Pancreas (tissue), 10 donors: Measurements from ENCODE around the gene AADACL2. TPM values are rescaled to one million over a fixed set of nuclear protein-coding genes. Genes with fewer than 3 reads are reported as not detected.

ENCODE experiments used
- ATAC-seq, 4 donors: fragments of 200-7000 bp; cut with Tn5 transposase; one replicate each; pipeline versions ENCODE4 v1.8.0 to v1.9.1; 2020; ENCODE audit warnings: mild to moderate bottlenecking in 4 of 4, moderate library complexity in 4 of 4
- DNase-seq, 6 donors: peaks; one replicate each; pipeline ENCODE4 v3.0.0-alpha.2; 2020
- FAIRE-seq: peaks from 2 replicates; lab custom pipeline; 2012; peaks lifted over from hg19 to GRCh38; lab: Jason Lieb, UNC
- H3K27ac ChIP-seq, 4 donors: fragments of 200-600 bp; sonication (generic); 1 replicate in 3 of 4; 2 replicates in 1 of 4; pipeline versions ENCODE4 v1.5.0 to v1.8.0; 2020
- H3K27me3 ChIP-seq, 4 donors: fragments of 200-600 bp; one replicate each; pipeline ENCODE4 v1.8.0; 2021
- H3K36me3 ChIP-seq, 3 donors: fragments of 200-600 bp; sonication (generic) in 1 of 3; one replicate each; pipeline versions ENCODE4 v1.5.0 to v1.8.0; 2020 to 2021
- H3K4me1 ChIP-seq, 3 donors: fragments of 200-600 bp; one replicate each; pipeline ENCODE4 v1.8.0; 2021
- H3K4me3 ChIP-seq, 4 donors: fragments of 200-600 bp; sonication (generic) in 2 of 4; one replicate each; pipeline versions ENCODE4 v1.5.0 to v1.8.0; 2020 to 2021
- H3K9me3 ChIP-seq, 4 donors: fragments of 200-600 bp; one replicate each; pipeline ENCODE4 v1.8.0; 2021
- CTCF ChIP-seq, 4 donors: fragments of 200-600 bp; sonication (generic) in 3 of 4; IDR thresholded peaks; one replicate each; pipeline versions ENCODE4 v1.5.0 to v1.8.0; 2021; ENCODE audit warnings: antibody characterized with exemption in 4 of 4
- WGBS, 2 donors: extraction: QIAGEN DNeasy Blood & Tissue Kit; methylation state at CpG; one replicate each; pipeline ENCODE4 v1.1.7; 2013; 5-methylcytosine and 5-hydroxymethylcytosine counted together
- intact Hi-C, 3 donors: fragments of 100-400 bp; cut with DNase I; formaldehyde crosslinking; loops; one replicate each; pipeline versions ENCODE4 v1.11.1 to v1.14.2; 2022
- polyA plus RNA-seq, 2 donors: library from polyadenylated mRNA; stranded (reverse); fragments of 200-250 nt; gene quantifications; one replicate each; pipeline ENCODE4 v1.2.3, GENCODE V29; 2013
- total RNA-seq, 6 donors: library from RNA; stranded (reverse); fragmentation: NEBNext Ultra II Directional in 4 of 6; extraction: Animal tissue kit (Norgen Biotek cat#: 25700) in 4 of 6; gene quantifications; one replicate each; pipeline versions ENCODE4 v1.2.1 to v1.2.4, GENCODE V29; 2021 to 2023
- donor health status: healthy with polysubstance abuse.
- donor health status: DM: no; HTN: no; CAD: no; lungs with moderate emphysema.
- donor health status: DM: no; HTN: no; CAD: no.
- donor health status: control.
- donor health status: control.
- donor health status: Bipolar disorder and iron deficiency.
- donor health status: DM: yes; HTN: yes; CAD: no.
- donor health status: DM: no; HTN: no; CAD: no.
- donor health status: DM: no; HTN: no; CAD: no.
- donor health status: DM: yes; HTN: yes; CAD: no.

AADACL2 gene
- total and polyA plus RNA-seq, 8 donors, result not detected

GRCh38 chr3:151740581-151740980, 6.9 kb downstream of the AADACL2 start:
- DNase-seq (no peak), FAIRE-seq (no peak), ATAC-seq (no peak)
- TF ChIP-seq CTCF (IDR thresholded peaks at IDR 0.05), result no peak
- intact Hi-C loops, result no loop called here
- 53 to 57% methylated on average over 4 of the region's 4 CpGs for WGBS, 2 donors
- Histone ChIP-seq H3K27ac (no peak overlapping the region), H3K36me3 (no peaks in the 10 kb centered on the region), H3K27me3 (no peaks in the 10 kb centered on the region), H3K4me1 (no peaks in the 10 kb centered on the region), H3K4me3 (no peak overlapping the region), H3K9me3 (no peaks in the 10 kb centered on the region)

GRCh38 chr3:151743855-151744254, 10.1 kb downstream of the AADACL2 start:
- Histone ChIP-seq H3K4me3 (no peak overlapping the region), H3K27me3 (no peaks in the 10 kb centered on the region), H3K36me3 (no peaks in the 10 kb centered on the region), H3K9me3 (no peaks in the 10 kb centered on the region), H3K27ac (no peak overlapping the region), H3K4me1 (no peaks in the 10 kb centered on the region)
- intact Hi-C loops, result no loop called here
- WGBS, 2 donors, result 71 to 82% methylated on average over 4 of the region's 4 CpGs
- ATAC-seq (no peak), FAIRE-seq (no peak), DNase-seq (no peak)
- TF ChIP-seq CTCF (IDR thresholded peaks at IDR 0.05), result no peak

- ATAC-seq (no peak), DNase-seq (no peak), FAIRE-seq (no peak)
- Histone ChIP-seq H3K4me3 (no peak overlapping the region), H3K27me3 (no peaks in the 10 kb centered on the region), H3K4me1 (no peaks in the 10 kb centered on the region), H3K9me3 (no peaks in the 10 kb centered on the region), H3K36me3 (no peaks in the 10 kb centered on the region), H3K27ac (no peak overlapping the region)
- 83 to 84% methylated on average over 6 of the region's 6 CpGs for WGBS, 2 donors
- intact Hi-C loops, result no loop called here
- TF ChIP-seq CTCF (IDR thresholded peaks at IDR 0.05), result no peak
These were observed 16.5 kb downstream of the AADACL2 start for GRCh38 chr3:151750181-151750580.

- no peaks in the 10 kb centered on the region for H3K4me1 ChIP-seq
- H3K4me3 ChIP-seq, result no peak overlapping the region
- 81 to 92% methylated on average over 2 of the region's 2 CpGs for WGBS, 2 donors
- ATAC-seq (no peak), FAIRE-seq (no peak), DNase-seq (no peak)
- no peaks in the 10 kb centered on the region for H3K36me3 ChIP-seq
- TF ChIP-seq CTCF (IDR thresholded peaks at IDR 0.05), result no peak
- H3K27me3 ChIP-seq, result no peaks in the 10 kb centered on the region
- H3K27ac ChIP-seq, result no peak overlapping the region
- intact Hi-C loops, result no loop called here
- no peaks in the 10 kb centered on the region for H3K9me3 ChIP-seq
These were observed 17.0 kb downstream of the AADACL2 start for GRCh38 chr3:151750678-151751077.

DNA sequence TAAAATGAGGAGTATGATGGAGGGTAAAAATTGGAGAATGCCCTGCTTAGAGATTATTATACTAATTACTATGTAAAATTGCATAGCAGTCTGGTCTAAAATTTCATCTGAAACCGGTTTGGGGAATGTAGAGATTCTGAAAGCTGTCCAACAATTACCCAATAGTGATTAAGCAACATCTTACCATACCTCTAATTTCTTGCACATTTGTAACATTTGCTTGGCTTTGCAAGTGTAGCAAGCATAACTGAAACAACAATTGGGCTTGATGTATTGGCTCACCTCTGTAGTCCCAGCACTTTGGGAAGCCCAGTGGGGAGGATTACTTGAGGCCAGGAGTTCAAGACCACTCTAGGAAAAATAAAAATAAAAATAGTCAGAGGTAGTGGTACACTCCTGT, 17.4 kb downstream of the AADACL2 start:
- no peak for TF ChIP-seq CTCF (IDR thresholded peaks at IDR 0.05)
- DNase-seq, result no peak
- 10 to 14% methylated on average over 1 of the region's 1 CpG for WGBS, 2 donors
- peak in 1 of 4 donors; percentile 25 for ATAC-seq
- Histone ChIP-seq H3K4me1 (no peaks in the 10 kb centered on the region), H3K36me3 (no peaks in the 10 kb centered on the region), H3K9me3 (no peaks in the 10 kb centered on the region), H3K27ac (no peak overlapping the region), H3K4me3 (no peak overlapping the region), H3K27me3 (no peaks in the 10 kb centered on the region)
- no peak for FAIRE-seq
- intact Hi-C loops, result no loop called here
